Measurements from ENCODE around the gene MAMSTR. TPM values are rescaled to one million over a fixed set of nuclear protein-coding genes. Genes with fewer than 3 reads are reported as not detected.

Gene MAMSTR
- total RNA-seq, 1 donor from 2014 or later: 1.0 TPM

DNA sequence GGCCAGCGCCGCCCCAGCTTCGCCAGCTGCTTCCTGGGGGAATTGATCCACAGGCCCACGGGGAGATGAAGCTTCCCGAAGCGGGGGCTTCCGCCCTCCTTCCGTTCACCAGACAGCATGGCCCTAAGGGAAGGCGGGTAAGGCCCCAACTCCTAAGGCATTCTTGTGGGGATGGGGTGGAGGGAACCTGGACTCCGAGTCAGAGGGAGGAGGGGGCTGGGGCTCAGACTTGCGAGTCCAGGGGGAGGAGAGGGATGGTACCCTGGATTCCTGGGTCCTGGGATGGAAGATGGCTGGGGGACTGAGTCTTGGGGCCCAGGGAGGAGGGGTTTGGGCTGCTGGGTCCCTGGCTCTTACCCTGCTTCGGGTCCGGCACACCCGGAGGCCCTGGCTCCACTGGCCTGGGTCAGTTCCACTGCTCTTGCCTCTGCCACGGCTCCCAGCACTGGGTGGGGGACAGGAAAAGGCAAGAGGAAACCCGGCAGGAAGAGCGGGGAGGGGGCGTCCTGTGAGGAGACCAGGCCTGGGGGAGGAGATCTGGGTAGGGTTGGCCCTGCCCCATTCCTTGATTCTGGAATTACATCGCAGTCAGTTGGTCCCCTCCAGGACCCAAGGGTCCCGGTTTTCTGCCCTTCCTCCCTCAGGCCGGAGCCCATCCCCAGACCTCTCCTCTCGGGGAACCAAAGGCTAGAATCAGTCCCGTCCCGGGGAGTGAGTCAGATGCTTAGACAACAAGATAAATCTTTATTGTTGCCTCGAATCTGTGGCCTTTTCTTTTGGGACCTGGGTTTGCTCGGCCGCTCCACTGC is 20.8 kb upstream of the MAMSTR start, which contains the start of gene RASIP1:
TSS of gene RASIP1 (minus strand) at position 447 of the 809 bp plus-strand sequence. CDS start at position 119, 328 bp downstream.
- TF ChIP-seq, protein P1, sequence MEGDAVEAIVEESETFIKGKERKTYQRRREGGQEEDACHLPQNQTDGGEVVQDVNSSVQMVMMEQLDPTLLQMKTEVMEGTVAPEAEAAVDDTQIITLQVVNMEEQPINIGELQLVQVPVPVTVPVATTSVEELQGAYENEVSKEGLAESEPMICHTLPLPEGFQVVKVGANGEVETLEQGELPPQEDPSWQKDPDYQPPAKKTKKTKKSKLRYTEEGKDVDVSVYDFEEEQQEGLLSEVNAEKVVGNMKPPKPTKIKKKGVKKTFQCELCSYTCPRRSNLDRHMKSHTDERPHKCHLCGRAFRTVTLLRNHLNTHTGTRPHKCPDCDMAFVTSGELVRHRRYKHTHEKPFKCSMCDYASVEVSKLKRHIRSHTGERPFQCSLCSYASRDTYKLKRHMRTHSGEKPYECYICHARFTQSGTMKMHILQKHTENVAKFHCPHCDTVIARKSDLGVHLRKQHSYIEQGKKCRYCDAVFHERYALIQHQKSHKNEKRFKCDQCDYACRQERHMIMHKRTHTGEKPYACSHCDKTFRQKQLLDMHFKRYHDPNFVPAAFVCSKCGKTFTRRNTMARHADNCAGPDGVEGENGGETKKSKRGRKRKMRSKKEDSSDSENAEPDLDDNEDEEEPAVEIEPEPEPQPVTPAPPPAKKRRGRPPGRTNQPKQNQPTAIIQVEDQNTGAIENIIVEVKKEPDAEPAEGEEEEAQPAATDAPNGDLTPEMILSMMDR (IDR thresholded peaks at IDR 0.05; ENCODE audit: insufficient read depth, low read length, poor library complexity, severe bottlenecking): no peak
- Histone ChIP-seq H3K27me3 (ENCODE audit: control insufficient read depth, insufficient read depth, low read length) (peaks cover 14% of the 10 kb centered on the region), H3K4me3 (ENCODE audit: low read depth, low read length) (peak within 1 kb of the TSS; percentile 31), H3K36me3 (ENCODE audit: control insufficient read depth, insufficient read depth, low read length) (no peaks in the 10 kb centered on the region)
- no peak for DNase-seq (ENCODE audit: low read depth)

DNA sequence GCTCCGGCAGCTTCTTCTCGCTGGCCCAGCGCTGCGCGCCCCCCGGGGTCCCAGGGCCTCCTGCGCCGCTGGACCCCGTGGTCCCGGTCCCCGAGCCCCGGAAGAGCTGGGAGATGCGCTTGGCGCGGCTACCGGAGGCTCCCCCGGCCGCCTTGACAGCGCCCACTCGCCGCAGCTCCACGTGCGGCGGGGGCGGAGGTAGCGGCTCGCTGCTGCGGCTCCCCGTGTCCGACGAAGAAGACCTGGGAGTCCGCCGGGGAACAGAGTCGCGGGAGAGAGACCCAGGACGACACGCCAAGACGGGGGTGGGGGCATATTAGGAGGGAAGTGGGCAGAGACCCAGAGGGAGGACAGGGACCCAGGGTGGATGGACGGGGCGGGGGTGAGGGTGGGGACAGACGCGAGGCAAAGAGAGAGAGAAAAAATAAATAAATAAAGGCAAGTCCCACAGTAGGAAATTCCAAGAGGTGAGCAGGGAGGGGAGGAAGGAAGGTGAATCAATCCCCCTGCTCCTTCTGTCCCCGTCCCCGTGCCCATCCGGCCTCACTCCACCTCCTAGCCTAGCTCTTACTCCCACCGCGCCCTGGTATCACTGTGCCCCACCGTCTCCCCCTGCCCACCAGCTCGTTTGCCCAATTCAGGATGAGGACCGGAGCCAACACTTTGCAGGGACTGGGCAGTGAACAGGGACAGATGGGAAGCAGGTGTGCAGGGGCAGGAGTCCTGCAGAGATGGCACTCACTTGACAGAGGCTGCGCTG is 20.1 kb upstream of the MAMSTR start:
- no peak for DNase-seq (ENCODE audit: low read depth)
- H3K36me3 ChIP-seq (ENCODE audit: control insufficient read depth, insufficient read depth, low read length): no peaks in the 10 kb centered on the region
- TF ChIP-seq, protein P1 (IDR thresholded peaks at IDR 0.05; ENCODE audit: insufficient read depth, low read length, poor library complexity, severe bottlenecking): no peak
- H3K4me3 ChIP-seq (ENCODE audit: low read depth, low read length): peak overlapping the region; percentile 31
- H3K27me3 ChIP-seq (ENCODE audit: control insufficient read depth, insufficient read depth, low read length): peaks cover 14% of the 10 kb centered on the region

DNA sequence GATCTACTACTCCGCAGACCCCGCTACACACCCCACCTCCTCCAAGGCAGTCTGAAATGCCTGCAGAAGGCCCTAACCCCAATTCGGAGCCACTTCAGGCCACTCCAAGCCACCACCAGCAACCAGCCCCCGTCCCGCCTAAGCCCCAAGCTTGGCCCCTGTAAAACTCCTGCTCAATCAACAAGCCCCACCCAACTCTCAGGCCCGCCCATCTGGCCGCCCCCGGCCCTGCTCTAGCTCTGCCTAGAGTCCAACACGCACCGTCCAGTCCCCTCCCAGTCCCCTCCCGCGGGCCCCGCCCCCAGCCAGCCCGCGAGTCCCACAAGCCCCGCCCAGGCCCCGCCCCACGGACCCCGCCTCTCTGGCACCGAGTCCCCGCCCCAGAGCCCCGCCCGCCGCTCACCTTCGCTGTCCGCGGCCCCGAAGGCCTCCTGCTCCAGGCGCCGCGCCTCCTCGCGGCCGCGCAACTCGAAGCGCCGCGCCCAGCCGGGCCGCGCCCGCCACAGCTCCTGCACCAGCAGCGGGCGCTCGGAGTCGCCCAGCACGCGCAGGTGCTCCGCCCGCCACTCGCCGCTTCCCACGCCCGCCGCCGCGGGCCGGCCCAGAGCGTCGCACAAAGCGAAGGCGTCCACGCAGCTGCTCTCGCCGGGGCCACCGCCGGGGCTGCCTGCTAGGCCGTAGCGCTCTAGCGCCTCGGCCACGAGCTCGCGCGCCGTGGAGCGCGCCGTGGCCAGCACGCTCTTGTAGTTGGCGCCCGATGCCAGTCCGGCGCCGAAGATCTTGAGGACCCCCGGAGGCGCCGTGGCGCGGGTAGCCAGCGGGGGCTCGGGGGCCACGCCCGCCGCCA is 19.3 kb upstream of the MAMSTR start:
- DNase-seq (ENCODE audit: low read depth): no peak
- Histone ChIP-seq H3K36me3 (ENCODE audit: control insufficient read depth, insufficient read depth, low read length) (no peaks in the 10 kb centered on the region), H3K4me3 (ENCODE audit: low read depth, low read length) (peak overlapping the region; percentile 31), H3K27me3 (ENCODE audit: control insufficient read depth, insufficient read depth, low read length) (peaks cover 14% of the 10 kb centered on the region)
- TF ChIP-seq, protein P1 (IDR thresholded peaks at IDR 0.05; ENCODE audit: insufficient read depth, low read length, poor library complexity, severe bottlenecking): no peak

DNA sequence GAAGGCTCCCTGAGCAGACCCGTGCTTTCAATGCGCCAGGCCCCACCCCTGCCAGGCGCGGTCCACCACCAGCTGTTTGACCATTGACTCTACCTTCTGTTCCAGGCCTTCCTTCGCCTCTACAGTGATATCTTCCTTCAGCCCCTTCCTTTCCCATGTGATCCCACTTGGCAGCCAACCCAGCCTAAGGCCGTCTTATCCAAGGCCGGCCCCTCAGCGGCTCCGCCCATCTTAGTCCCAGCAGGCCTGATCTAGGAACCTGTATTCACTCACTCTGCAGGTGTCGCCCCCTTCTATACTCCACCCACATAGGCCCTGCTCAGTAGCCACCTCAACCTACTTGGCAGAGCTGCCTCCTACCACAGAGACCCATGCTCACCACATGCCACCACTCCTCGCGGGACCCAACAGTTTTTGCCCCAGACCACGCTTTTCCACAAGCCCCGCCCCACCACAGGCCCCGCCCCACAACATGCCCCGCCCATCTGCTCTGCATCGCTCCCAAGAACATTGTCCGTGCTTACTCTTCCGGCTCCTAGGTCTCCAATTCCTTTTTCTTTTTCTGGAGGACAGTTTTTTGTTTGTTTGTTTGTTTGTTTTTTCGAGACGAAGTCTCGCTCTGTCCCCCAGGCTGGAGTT is 18.0 kb upstream of the MAMSTR start:
- Histone ChIP-seq H3K27me3 (ENCODE audit: control insufficient read depth, insufficient read depth, low read length) (peaks cover 14% of the 10 kb centered on the region), H3K4me3 (ENCODE audit: low read depth, low read length) (no peak overlapping the region), H3K36me3 (ENCODE audit: control insufficient read depth, insufficient read depth, low read length) (no peaks in the 10 kb centered on the region)
- TF ChIP-seq, protein P1 (IDR thresholded peaks at IDR 0.05; ENCODE audit: insufficient read depth, low read length, poor library complexity, severe bottlenecking): no peak
- no peak for DNase-seq (ENCODE audit: low read depth)

DNA sequence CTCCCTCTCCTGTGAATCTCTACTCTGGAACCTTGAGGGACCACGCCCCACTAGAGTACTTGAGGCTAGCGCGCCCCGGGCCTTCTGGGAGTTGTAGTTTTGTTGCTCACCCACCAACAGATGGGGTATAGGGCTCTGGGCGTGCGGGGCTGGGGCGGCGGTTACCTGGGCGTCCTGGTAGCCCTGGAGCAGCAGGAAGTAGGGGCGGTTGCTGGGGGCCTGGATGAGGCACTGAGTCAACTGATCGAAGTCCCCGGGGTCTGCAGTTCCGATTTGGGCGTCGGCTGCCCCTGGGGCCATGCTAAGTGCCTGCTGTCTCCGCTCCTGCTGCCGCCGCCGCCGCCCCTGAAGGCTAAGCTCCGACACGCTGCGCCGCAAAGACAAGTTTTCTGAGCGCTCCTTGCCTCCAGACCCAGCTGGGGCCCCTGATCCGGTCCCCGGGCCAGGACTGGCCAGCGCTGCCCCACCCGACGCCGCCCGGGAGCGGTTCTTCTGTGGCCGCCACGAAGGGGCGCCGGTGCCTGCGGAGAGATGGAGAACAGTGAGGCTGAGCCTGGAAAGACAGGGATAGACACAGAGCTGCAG is 15.6 kb upstream of the MAMSTR start:
- Histone ChIP-seq H3K4me3 (ENCODE audit: low read depth, low read length) (peak overlapping the region; percentile 29), H3K36me3 (ENCODE audit: control insufficient read depth, insufficient read depth, low read length) (no peaks in the 10 kb centered on the region), H3K27me3 (ENCODE audit: control insufficient read depth, insufficient read depth, low read length) (peaks cover 10% of the 10 kb centered on the region)
- no peak for DNase-seq (ENCODE audit: low read depth)
- TF ChIP-seq, protein P1 (IDR thresholded peaks at IDR 0.05; ENCODE audit: insufficient read depth, low read length, poor library complexity, severe bottlenecking): no peak

Data from kidney epithelial cell (primary cell).